ENCODE data around the gene MRPL49. TPM values are rescaled to one million over a fixed set of nuclear protein-coding genes. Genes with fewer than 3 reads are reported as not detected.

Gene MRPL49
- polyA plus RNA-seq, 2 of the 4 experiments (the other 2 are of a cell fraction) = 55.5 to 65.5 TPM

- TF ChIP-seq BCL3 (IDR thresholded peaks at IDR 0.05) = no peak
- TF ChIP-seq CBX2 (IDR thresholded peaks at IDR 0.05; ENCODE audit: borderline replicate concordance, low read depth) = no peak
- TF ChIP-seq E2F6 (IDR thresholded peaks at IDR 0.05; ENCODE audit: borderline replicate concordance, low read depth) = no peak
- no peak for TF ChIP-seq MAFK (IDR thresholded peaks at IDR 0.05; ENCODE audit: partially characterized antibody)
- TF ChIP-seq JUNB (IDR thresholded peaks at IDR 0.05) = no peak
- no peak for TF ChIP-seq GATA3 (IDR thresholded peaks at IDR 0.05; ENCODE audit: borderline replicate concordance)
- no peak for TF ChIP-seq SMC3 (IDR thresholded peaks at IDR 0.05)
- no peak for TF ChIP-seq NR3C1 (IDR thresholded peaks at IDR 0.05)
- TF ChIP-seq CTCF (IDR thresholded peaks at IDR 0.05) = no peak
- no peak for TF ChIP-seq CBX8 (IDR thresholded peaks at IDR 0.05)
- TF ChIP-seq FOSB (CRISPR knock-in tag; IDR thresholded peaks at IDR 0.05) = no peak
- TF ChIP-seq KDM5A (IDR thresholded peaks at IDR 0.05) = no peak
Observed at GRCh38 chr11:65089621-65090020, 32.5 kb upstream of the MRPL49 start (continued).

GRCh38 chr11:65090628-65091027 lies 31.5 kb upstream of the MRPL49 start:
- WGBS (ENCODE audit: missing lambda C conversion rate) = 80% methylated on average over 4 of the region's 4 CpGs
- H3K27ac ChIP-seq = no peak overlapping the region
- no peaks in the 10 kb centered on the region for H3K9me3 ChIP-seq
- H3K4me1 ChIP-seq = peaks cover 1% of the 10 kb centered on the region; the same call in 1 of the 3 replicates
- ATAC-seq = no peak
- no peak for DNase-seq (ENCODE audit: low read depth in 1 of 2, low spot score in 1 of 2)
- FAIRE-seq = no peak
- no peak overlapping the region for H3K4me2 ChIP-seq
- CTCF ChIA-PET = interaction anchor here (0.7 to 4.7 kb wide), 7 partner anchors 12 to 133 kb away, joined by 3 to 30 read pairs (median 6); partner anchors contain the start of genes ARL2, SNX15 and TM7SF2
- H3K4me3 ChIP-seq = no peak overlapping the region
- TF ChIP-seq CBX2 (IDR thresholded peaks at IDR 0.05; ENCODE audit: borderline replicate concordance, low read depth) (no peak), BHLHE40 (IDR thresholded peaks at IDR 0.05; ENCODE audit: low read depth, low read length) (no peak), MAZ (IDR thresholded peaks at IDR 0.05; ENCODE audit: borderline replicate concordance, low read depth, low read length) (no peak), HOXB13 (CRISPR knock-in tag; IDR thresholded peaks at IDR 0.05; ENCODE audit: low read depth) (no peak), SMC3 (IDR thresholded peaks at IDR 0.05) (no peak), EHMT2 (IDR thresholded peaks at IDR 0.05; ENCODE audit: low read depth) (no peak), PBX3 (IDR thresholded peaks at IDR 0.05) (no peak), FOSL2 (IDR thresholded peaks at IDR 0.05) (no peak), FOSL2 (CRISPR knock-in tag; IDR thresholded peaks at IDR 0.05) (no peak), ESRRA (IDR thresholded peaks at IDR 0.05; ENCODE audit: borderline replicate concordance, low read length) (no peak)
- POLR2A ChIA-PET = interaction anchor here (0.7 kb wide), 1 partner anchor 508 kb away, joined by 6 read pairs; no protein-coding TSS in a partner anchor

GRCh38 chr11:65095427-65095826 lies 26.7 kb upstream of the MRPL49 start:
- ChIA-PET POLR2A (interaction anchor here (1.1 to 3.0 kb wide), 2 partner anchors 16 to 251 kb away, joined by 3 to 8 read pairs; partner anchors contain the start of genes CDC42BPG and TM7SF2), CTCF (interaction anchor here (2.3 to 9.2 kb wide), 3 partner anchors 10 to 81 kb away, joined by 7 to 153 read pairs (median 8); partner anchors contain the start of genes ARL2 and TM7SF2)
- Histone ChIP-seq H3K27ac (peak overlapping the region; percentile 95 to 96; a peak in 4 of 6 replicates), H3K9me3 (no peaks in the 10 kb centered on the region), H3K4me3 (no peak overlapping the region), H3K4me1 (peaks cover 8% of the 10 kb centered on the region; the same call in 1 of the 3 replicates), H3K4me2 (peak overlapping the region; percentile 98)
- FAIRE-seq (no peak), ATAC-seq (no peak), DNase-seq (ENCODE audit: low read depth in 1 of 2, low spot score in 1 of 2) (no peak)
- TF ChIP-seq CHD2 (IDR thresholded peaks at IDR 0.05; ENCODE audit: low read length, partially characterized antibody) (no peak), EP300 (IDR thresholded peaks at IDR 0.05) (no peak), SREBF2 (IDR thresholded peaks at IDR 0.05) (no peak)
- WGBS (ENCODE audit: missing lambda C conversion rate) = 85% methylated on average over 21 of the region's 22 CpGs
